SK-N-MC (cell line): ENCODE data around the gene MAST2.
"Not testable (repeated sequence)": the region's sequence is repeated elsewhere in the genome, so short reads cannot be mapped to it uniquely, and the experiment has no call there.

Experiments
- DNase-seq: peaks from one replicate; pipeline ENCODE4 v3.0.0-alpha.2; 2011; ENCODE audit warnings: low read depth, low spot score
- H3K27ac ChIP-seq: fragments of 200-600 bp; sonication (generic); 2 replicates; pipeline ENCODE4 v1.5.1; 2016; ENCODE audit warnings: mixed run types
- H3K36me3 ChIP-seq: fragments of 200-600 bp; sonication (generic); 2 replicates; pipeline ENCODE4 v1.6.1; 2017; ENCODE audit warnings: antibody characterized with exemption, low read length, mixed read lengths; ENCODE audit not compliant: insufficient read depth
- H3K4me3 ChIP-seq: fragments of 200-600 bp; sonication (generic); 2 replicates; pipeline ENCODE4 v1.5.1; 2016
- H3K9ac ChIP-seq: fragments of 200-600 bp; sonication (generic); 2 replicates; pipeline ENCODE4 v1.8.0; 2017; ENCODE audit warnings: mixed run types, mixed read lengths; ENCODE audit not compliant: insufficient read length
- H3K9me3 ChIP-seq: fragments of 200-600 bp; sonication (generic); 2 replicates; pipeline ENCODE4 v1.6.1; 2017; ENCODE audit warnings: low read depth, mild to moderate bottlenecking, antibody characterized with exemption, low read length, moderate library complexity, mixed read lengths
- EZH2 ChIP-seq: fragments of 200-600 bp; sonication (generic); IDR thresholded peaks from one replicate; pipeline ENCODE4 v1.6.1; 2017; ENCODE audit warnings: antibody characterized with exemption
- FOXP2 ChIP-seq: optimal IDR thresholded peaks from 2 replicates; pipeline ENCODE3; 2011; ENCODE audit warnings: mild to moderate bottlenecking, moderate library complexity; ENCODE audit not compliant: insufficient read depth; ENCODE audit errors: extremely low read length, control extremely low read depth
- POLR2AphosphoS5 ChIP-seq: IDR thresholded peaks from 2 replicates; pipeline ENCODE4 v1.6.1; 2012; ENCODE audit warnings: mild to moderate bottlenecking, low read depth, low read length, borderline replicate concordance

The MAST2 gene

DNA sequence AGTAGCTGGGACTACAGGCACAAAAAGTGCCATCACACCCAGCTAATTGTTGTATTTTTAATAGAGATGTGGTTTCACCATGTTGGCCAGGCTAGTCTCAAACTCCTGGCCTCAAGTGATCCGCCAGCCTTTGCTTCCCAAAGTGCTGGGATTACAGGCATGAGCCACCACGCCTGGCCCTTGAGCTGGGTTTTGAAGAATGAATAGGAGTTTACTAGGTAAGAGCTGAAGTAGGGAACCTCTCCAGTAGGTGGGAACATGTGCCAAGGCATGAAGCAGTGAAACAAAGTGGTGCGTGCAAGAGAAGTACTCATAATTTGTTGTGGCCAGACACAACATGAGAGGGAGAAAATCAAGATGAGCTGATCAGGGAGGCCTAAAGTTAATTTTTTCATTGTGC is 55.8 kb downstream of the MAST2 start:
- DNase-seq, result no peak
- Histone ChIP-seq H3K4me3 (no peak overlapping the region), H3K36me3 (no peaks in the 10 kb centered on the region), H3K9me3 (no peaks in the 10 kb centered on the region), H3K27ac (no peak overlapping the region), H3K9ac (no peak overlapping the region)
- no peak for TF ChIP-seq EZH2

DNA sequence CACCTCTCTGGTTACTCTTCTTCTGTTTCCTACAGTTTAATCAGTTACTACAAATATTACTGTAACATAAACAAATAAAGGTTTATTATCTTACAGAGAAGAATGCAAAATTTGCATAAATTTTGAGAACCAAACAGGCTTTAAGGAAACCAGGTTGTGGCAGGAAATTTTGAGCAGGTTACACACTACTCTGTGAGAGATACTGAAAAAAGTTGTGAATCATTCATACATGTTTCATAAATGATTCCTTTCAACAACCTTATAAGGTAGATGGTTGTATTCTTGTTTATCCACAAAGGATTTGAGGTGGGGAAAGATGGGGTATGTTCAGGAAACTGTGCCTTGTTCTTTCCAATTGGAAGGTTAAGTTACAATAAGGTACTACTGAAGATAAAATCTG is 58.6 kb downstream of the MAST2 start:
- DNase-seq, result no peak
- Histone ChIP-seq H3K9me3 (no peaks in the 10 kb centered on the region), H3K36me3 (no peaks in the 10 kb centered on the region), H3K4me3 (no peak overlapping the region), H3K27ac (0 out of 2 replicates have a peak overlapping the region, but pooled peaks have one; percentile 42), H3K9ac (no peak overlapping the region)
- no peak for TF ChIP-seq POLR2AphosphoS5

DNA sequence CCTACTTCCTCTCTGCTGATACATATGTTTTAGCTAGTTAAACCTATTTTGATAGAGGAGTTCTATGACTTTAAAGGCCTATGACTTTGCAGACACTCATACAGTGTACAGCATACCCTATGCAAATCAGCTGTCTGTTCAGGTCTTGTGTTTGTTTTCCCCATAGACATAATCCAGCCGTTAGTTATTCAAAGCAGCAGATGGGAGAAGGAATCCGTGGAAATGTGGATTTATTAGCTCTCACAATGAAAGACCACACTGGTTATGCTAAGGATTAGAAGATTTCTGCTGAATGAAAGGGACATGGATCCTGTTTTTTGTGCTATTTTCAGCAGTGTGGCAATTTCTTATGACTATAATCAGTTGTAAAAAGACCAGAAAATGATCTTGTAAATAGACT is 59.8 kb downstream of the MAST2 start:
- H3K9me3 ChIP-seq, result no peaks in the 10 kb centered on the region
- peak overlapping the region; percentile 66 for H3K4me3 ChIP-seq
- peak overlapping the region; percentile 93 for H3K27ac ChIP-seq
- TF ChIP-seq POLR2AphosphoS5 (peak; percentile 29; the same call in 1 of the 2 replicates), FOXP2 (no peak)
- H3K9ac ChIP-seq, result peak overlapping the region; percentile 50
- no peak for DNase-seq
- H3K36me3 ChIP-seq, result no peaks in the 10 kb centered on the region

DNA sequence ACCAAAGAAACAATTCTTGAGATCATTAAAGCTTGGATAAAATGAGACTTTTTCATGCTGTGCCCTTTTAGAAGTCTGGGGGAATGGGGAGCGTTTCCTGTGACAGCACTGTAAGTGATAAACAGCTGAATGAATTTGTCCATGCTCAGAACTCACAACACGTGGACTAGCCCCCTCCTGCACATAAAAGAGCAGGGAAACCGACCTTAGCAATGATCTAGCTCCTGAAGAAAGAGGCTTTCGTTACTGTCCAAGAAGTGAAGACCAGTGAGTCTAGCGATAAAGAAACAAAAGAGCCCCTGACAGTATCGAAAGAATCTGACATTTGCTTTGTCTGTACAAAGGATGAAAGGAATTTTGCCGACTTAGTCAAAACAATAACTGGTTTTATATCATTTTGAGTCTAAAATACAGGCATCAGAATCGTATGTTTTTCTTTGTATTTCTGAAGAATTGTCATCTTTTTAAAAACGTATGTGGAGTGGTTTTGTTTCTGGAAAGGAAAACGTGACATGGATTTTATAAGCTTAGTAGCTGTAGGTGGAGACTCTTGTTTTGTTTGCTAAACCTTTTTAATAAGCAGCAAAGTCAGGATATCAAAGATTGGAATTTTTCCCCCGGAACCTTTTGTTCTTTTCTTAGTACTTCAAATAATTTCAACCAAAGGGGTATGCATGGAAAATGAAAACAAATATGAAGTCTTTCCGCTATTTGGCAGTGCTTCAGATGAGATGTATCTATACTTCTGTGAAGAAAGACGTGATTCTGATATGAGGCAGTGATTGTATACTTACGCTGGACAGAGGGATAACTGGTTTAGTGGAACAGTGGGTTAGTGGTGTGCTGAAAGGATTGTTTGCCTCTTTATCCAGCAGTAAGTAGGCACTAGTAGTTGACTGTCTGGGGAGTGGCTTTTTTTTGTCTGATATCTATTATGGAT is 61.0 kb downstream of the MAST2 start:
- Histone ChIP-seq H3K36me3 (no peaks in the 10 kb centered on the region), H3K4me3 (peak overlapping the region; percentile 66), H3K9me3 (no peaks in the 10 kb centered on the region), H3K9ac (peak overlapping the region; percentile 13), H3K27ac (peak overlapping the region; percentile 93)
- no peak for TF ChIP-seq FOXP2
- no peak for TF ChIP-seq EZH2
- TF ChIP-seq POLR2AphosphoS5, result no peak
- DNase-seq, result no peak

DNA sequence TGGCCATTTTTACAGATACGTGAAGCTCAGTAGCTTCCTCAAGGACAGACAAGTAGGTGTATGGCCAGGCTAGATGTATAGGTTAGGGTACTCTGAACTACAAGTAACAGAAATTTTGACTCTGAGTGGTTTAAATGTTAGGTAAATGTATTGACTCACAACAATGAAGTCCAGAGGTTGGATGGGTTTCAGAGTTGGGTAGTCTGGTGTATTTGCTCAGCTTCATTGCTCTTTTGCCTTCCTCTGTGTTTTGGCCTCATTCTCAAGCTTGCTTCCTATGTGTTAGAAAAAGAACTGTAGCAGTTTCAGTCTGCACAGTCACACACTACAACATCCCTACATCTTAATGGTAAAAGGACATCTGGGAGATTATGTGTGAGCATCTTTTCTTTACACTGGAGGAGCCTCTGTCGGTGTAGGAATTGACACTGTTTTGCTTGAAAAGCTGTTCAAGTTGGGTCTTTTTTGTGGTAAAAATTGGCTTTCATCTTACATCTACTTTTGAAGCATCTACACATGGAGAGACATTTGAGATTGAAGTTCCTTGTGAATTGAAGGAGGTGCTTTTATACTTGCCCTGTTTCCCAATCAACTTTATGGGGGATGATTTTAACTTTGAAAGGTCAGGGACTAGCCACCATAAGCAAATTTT is 64.4 kb downstream of the MAST2 start:
- Histone ChIP-seq H3K27ac (no peak overlapping the region), H3K9ac (no peak overlapping the region), H3K9me3 (no peaks in the 10 kb centered on the region), H3K4me3 (no peak overlapping the region), H3K36me3 (no peaks in the 10 kb centered on the region)
- no peak for DNase-seq
- no peak for TF ChIP-seq FOXP2
- TF ChIP-seq EZH2, result no peak
- no peak for TF ChIP-seq POLR2AphosphoS5

DNA sequence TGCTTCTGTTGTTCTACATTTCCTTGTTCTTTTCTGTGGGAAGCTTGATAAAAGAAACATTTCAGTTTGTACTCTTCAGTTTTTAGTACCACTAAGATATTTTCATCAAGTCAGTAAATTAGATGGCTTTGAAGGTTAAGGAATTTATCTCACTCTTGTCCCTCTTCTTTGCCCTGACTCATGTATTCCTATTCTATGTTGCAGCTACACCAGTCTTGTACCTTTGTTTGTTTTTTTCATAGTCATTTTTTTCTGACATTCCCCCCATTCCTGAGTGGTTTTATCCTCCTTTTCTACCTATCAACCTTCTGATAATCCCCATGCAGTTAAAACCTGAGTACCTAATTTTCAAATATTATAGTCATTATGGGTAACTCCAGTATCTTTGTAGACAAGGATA is 65.4 kb downstream of the MAST2 start:
- DNase-seq, result no peak
- Histone ChIP-seq H3K9me3 (no peaks in the 10 kb centered on the region), H3K9ac (no peak overlapping the region), H3K36me3 (no peaks in the 10 kb centered on the region), H3K4me3 (no peak overlapping the region), H3K27ac (no peak overlapping the region; the same call in 1 of the 2 replicates)
- no peak for TF ChIP-seq POLR2AphosphoS5
- TF ChIP-seq EZH2, result no peak
- TF ChIP-seq FOXP2, result no peak

DNA sequence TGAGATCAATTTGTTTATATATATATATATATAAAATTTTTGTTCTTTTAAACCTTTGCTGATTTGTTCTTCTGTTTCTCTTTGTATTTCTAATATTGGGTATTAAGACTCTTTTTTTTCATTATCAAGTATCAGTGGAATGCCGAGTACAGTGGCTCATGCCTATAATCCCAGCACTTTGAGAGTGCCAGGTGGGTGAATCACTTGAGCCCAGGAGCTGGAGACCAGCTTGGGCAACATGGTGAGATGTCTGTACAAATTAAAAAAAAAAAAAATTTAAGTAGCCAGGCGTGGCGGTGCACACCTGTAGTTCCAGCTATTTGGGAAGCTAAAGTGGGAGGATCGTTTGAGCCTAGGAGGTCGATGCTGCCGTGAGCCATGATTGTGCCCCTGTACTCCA is 67.1 kb downstream of the MAST2 start:
- Histone ChIP-seq H3K9ac (no peak overlapping the region), H3K9me3 (no peaks in the 10 kb centered on the region), H3K27ac (no peak overlapping the region), H3K36me3 (no peaks in the 10 kb centered on the region), H3K4me3 (no peak overlapping the region)
- DNase-seq, result no peak
- no peak for TF ChIP-seq FOXP2

DNA sequence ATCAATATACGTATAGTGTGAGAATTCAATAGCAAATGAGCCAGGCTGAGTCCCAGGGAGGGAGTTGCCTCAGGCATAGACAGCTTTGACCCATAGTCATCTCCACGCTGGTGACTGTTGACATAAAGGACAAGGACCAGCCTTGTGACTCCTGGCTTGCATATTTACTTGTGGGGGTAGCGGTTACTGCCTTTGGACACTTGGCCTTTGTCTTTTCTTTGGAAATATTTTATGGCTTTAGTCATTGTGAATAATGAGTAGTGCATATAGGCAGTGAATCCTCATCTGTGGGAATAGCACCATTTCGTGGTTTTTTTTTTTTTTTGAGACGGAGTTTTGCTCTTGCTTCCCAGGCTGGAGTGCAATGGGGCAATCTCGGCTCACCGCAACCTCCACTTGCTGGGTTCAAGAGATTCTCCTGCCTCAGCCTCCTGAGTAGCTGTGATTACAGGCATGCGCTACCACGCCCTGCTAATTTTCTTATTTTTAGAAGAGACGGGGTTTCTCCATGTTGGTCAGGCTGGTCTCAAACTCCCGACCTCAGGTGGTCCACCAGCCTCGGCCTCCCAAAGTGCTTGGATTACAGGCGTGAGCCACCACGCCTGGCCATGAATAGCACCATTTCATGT is 68.9 kb downstream of the MAST2 start:
- not testable (repeated sequence) for DNase-seq, H3K27ac ChIP-seq, H3K9ac ChIP-seq, H3K36me3 ChIP-seq, H3K4me3 ChIP-seq, H3K9me3 ChIP-seq

DNA sequence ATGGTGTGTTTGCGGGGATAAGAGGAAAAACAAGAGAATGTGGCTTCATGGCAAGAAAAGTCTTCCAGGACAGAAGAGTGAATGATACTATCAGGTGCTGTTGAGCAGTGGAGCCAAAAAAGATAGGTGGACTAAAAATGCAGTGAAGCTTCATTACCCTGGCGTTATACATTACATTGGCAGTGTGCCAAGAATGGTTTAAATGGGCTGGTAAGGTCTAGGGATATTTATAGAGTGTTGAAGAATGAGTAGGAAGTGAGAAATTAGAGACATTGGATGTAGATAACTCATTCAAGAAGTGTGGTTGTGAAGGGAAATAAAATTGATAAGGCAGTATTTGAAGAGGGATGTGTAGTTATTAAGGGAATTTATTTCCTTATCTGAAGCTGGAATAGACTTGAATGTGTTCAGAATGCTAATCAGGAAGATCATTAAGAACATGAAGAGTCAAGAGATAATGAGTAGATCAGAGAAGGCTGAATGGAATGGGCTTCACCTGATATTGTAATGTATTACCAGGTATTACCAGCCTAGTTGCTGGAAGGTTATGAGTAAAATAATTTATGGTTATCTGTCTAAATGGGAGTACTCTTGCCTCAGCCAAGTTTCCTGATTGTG is 72.7 kb downstream of the MAST2 start:
- no peak for DNase-seq
- Histone ChIP-seq H3K27ac (no peak overlapping the region), H3K36me3 (no peaks in the 10 kb centered on the region), H3K9ac (no peak overlapping the region), H3K4me3 (no peak overlapping the region), H3K9me3 (no peaks in the 10 kb centered on the region)
- TF ChIP-seq EZH2 (no peak), FOXP2 (no peak), POLR2AphosphoS5 (no peak)
